HG03045 (cell line): ENCODE measurements around the gene ATG14.
"Not testable (repeated sequence)": the region's sequence is repeated elsewhere in the genome, so short reads cannot be mapped to it uniquely, and the experiment has no call there.

ENCODE experiments used
- ATAC-seq: cut with Tn5 transposase; IDR thresholded peaks from one replicate; pipeline ENCODE4 v1.9.1; 2021; ENCODE audit warnings: mild to moderate bottlenecking, moderate library complexity; ENCODE audit not compliant: unreplicated experiment

Gene ATG14

DNA sequence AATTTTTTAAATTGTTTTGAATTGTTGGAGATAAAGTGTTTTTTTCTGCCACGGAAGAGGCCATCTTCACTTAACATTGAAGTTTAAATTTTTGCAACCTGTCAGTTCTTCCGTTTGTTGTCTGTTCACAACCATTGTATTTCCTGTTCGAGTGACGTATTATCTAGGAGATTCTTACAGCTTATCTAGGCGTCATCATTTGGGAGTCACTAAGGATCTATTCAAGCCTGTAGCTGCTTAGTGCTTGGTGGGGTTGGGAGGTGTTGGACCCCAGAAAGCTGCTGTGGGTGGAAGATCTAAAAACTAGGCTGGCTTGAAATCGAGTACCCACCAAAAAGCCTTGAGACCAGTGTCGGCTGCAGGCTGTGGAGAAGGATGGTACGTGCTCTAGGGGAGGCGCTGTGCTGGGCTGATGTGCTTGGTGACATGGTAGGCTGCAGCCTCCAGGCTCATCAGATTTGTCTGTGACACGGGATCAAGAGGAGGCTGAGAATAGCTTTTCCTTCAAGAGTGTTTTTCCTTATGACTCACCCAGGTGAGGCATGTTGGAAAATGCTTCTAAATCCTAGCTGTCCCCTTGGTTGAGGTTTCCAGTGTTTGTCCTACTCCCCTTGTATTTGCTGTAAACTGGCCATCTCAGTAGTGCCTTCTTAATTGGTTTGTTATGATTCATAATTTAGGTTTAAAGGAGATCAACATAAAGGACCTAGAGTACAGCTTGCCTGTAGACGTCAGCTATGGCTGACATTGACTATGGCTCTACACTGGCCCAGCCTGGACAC, 57.8 kb downstream of the ATG14 start:
- ATAC-seq = no peak

DNA sequence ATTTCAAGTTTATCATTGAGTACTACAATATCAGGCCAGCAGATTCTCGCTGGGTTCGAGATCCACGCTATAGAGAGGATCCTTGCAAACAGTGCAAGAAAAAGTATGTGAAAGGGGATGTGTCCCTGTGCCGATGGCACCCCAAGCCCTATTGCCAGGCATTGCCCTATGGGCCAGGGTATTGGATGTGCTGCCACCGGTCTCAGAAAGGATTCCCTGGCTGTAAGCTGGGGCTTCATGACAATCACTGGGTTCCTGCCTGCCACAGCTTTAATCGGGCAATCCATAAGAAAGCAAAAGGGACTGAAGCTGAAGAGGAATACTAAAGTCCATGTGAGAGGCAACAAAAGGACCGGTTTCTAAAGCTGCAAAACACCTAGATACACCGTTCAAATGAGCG, 59.4 kb downstream of the ATG14 start:
- no peak for ATAC-seq

GRCh38 chr14:55351111-55351510, 60.5 kb downstream of the ATG14 start:
- ATAC-seq = no peak

DNA sequence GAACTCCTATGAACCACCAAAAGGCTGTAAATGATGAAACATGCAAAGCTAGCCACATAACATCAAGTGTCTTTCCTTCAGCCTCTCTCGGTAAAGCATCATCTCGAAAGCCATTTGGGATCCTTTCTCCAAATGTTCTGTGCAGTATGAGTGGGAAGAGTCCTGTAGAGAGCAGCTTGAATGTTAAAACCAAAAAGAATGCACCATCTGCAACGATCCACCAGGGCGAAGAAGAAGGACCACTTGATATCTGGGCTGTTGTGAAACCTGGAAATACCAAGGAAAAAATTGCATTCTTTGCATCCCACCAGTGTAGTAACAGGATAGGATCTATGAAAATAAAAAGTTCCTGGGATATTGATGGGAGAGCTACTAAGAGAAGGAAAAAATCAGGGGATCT, 61.2 kb downstream of the ATG14 start:
- no peak for ATAC-seq

DNA sequence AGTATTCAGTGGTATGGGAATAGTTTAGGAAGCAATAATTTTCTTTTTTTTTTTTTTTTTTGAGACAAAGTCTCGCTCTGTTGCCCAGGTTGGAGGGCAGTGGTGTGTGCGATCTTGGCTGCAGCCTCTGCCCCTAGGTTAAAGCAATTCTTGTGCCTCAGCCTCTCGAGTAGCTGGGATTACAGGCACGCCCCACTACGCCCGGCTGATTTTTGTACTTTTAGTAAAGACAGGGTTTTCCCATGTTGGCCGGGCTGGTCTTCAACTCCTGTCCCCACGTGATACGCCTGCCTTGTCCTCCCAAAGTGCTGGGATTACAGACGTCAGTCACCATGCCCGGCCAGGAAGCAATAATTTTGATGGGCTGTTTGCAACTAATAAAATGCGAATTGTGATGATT, 62.1 kb downstream of the ATG14 start:
- ATAC-seq = no peak

GRCh38 chr14:55348766-55349453, 62.7 kb downstream of the ATG14 start:
- no peak for ATAC-seq

GRCh38 chr14:55347748-55348147, 63.9 kb downstream of the ATG14 start:
- no peak for ATAC-seq

DNA sequence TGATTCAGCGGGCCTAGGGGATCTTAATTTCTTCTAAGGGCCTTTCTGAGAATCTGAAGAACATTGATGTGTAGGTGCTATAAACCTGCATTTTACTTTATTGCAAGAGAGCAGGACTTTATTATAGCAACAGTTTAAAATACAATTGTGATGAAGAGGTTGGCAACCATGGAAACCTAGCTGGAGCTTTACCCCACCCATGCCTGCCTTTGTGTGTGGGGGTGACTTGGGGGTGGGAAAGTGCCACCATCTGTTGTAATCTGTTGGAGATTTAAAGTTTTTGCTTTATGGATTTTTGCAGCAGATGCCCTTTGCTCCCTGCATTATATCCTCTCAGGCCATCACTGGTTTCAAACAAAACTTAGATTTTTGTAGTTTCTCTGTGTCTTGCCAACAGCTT, 64.6 kb downstream of the ATG14 start:
- no peak for ATAC-seq

GRCh38 chr14:55344582-55345163, 67.0 kb downstream of the ATG14 start:
- ATAC-seq = not testable (repeated sequence)

DNA sequence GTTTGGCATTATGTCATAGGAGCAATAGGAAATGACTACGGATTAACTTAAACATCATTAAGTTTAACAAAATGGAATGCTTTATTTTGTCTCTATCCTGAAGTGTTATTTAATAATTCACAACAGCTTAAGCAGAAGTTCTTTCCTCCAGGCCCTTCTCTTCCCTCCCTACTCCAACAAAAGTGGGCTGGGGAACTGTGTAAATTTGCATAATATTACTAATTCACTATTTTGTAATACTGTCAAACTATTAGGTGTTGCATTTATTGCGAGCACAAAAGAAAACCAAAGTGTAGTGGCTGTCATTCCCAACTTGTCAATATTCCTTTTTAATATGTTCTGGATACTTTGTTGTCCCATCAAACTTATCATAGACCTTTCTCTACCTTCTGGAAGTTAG, 69.8 kb downstream of the ATG14 start:
- no peak for ATAC-seq

DNA sequence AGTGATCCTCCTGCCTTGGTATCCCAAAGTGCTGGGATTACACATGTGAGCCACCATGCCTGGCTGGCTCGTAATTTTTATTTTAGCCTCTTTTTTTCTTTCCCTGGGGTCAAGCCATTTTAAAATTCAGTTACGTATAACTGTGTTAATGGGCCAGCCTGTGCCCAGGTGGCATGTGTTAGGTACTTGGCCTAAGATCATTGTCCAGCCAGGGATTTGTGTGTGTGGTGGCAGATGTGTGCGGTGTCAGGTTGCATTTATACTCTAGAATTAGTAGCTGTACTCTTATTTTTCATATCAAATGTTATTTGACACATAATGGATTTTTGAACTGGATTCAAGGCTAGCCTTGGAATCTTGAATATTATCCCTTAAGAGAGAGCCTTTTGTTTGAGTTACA, 71.1 kb downstream of the ATG14 start:
- no peak for ATAC-seq

DNA sequence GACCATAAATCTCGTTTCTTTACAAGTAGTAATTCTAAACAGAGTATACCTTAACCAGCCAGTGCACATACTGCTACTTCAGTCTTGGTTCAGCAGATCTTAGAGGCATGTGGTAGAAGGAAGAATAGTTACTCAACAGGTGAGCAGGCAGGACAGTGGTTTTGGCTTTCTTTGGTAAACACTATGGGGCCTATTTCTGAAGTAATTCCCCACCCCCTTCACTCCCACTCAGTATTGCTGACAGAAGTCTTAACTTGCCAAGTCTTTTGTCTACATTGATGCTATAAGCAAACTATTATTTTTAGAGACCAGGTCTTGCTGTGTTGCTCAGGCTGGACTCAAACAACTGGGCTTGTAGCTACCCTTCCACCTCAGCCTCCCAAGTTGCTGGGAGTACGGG, 71.9 kb downstream of the ATG14 start:
- ATAC-seq = peak; percentile 84

GRCh38 chr14:55336691-55337090, 74.9 kb downstream of the ATG14 start:
- no peak for ATAC-seq

DNA sequence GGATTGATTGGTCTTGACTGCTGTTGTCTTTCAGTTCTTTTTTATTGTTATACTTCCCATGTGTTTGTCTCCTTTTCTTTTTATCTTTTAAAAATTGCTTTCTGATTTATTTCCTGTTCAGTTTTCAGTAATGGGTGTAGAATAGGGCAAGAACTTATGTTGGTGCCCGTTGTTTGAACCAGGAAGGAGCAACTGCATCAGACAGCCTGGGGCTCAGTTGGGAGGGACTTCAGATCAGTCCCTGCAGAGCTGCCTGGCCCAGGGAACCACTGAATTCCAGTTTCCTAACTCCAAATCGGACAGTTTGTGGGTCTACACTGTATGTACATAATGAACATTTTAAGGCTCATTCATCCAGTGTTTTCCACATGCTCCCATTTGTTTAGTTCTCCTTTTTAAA, 75.5 kb downstream of the ATG14 start:
- ATAC-seq = no peak

DNA sequence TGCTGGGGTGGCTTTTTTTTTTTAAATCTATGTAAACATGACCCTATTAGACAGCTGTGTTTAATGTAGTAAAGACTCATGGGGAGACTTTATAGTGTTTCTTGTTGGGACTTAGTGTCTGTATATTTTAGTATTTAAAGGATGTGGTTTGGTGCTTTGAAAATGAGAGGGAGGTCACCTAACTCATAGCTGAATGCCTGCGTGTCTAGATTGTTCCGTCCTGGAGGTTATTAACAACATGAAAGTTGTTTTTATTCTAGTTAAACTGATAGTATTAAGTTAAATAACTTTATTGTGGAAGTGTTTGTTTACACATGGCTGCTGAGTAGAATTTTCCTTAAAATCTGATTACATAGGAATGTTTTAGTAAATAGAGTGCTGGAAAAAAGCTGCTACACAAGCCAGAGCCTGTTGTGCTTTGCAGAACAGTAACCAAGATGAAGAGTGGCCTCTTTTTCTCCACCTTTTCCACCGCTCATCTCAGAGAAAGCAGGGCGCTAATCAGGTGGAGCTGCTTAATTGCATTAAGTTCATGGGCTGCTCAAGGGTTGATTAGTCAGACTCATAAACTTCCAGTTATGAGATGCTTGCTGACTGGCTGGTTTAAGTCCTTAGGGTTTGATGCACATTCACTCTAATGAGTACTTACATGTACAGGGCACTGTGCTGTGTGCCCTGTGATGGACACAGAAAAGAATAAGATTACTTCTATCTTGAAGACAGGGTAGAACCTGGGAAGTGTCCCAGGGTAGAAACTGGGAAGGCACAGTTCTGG, 77.7 kb downstream of the ATG14 start:
- ATAC-seq = no peak

- no peak for ATAC-seq
Measured at GRCh38 chr14:55332654-55333570, 78.7 kb downstream of the ATG14 start.

DNA sequence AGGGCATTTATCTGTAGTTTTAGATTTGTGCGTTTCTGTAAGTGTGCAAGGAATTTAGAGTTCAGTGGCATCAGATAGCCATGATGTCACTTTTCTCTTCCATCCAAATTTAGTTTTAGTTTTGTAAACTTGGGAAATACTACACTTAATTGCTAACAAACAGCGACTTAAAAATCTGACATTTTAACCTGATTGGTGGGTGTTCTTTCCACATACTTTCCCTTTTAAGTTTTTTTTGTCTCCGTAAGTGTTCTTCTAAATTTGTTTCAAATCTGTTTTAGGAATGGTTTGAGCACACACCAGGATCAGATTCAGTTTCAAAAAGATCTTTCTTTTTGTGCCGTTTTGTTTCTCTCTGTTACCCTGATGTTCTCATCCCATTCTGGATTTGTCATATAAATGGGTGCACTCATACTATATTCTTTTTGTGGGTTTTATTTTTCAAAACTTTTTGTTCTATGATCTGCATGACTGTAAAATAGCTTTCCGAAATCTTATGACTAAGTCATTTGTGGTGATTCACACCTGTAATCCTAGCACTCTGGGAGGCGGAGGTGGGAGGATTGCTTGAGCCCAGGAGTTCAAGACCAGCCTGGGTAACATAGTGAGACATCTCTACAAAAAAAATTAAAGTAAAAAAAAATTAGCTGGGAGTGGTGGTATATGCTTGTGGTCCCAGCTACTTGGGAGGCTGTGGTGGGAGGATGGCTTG, 81.5 kb downstream of the ATG14 start:
- no peak for ATAC-seq

- ATAC-seq = no peak
Measured at GRCh38 chr14:55328317-55328716, 83.3 kb downstream of the ATG14 start.

GRCh38 chr14:55327179-55327578, 84.5 kb downstream of the ATG14 start:
- ATAC-seq = peak; percentile 58

- ATAC-seq = no peak
Measured at GRCh38 chr14:55324812-55325211, 86.8 kb downstream of the ATG14 start.
